Uterus (tissue), 2 donors: ENCODE results near the gene TICRR.

ENCODE experiments used
- CTCF ChIP-seq, 4 experiments: fragments of 200-600 bp in 2 of 4; fragments of 450-650 bp in 2 of 4; sonication (generic) in 2 of 4; IDR thresholded peaks; one replicate each; pipeline ENCODE4 v1.5.1; 2016 to 2019; ENCODE audit warnings: antibody characterized with exemption in 4 of 4, mild to moderate bottlenecking in 2 of 4, moderate library complexity in 1 of 4
- POLR2A ChIP-seq, 2 donors: fragments of 450-650 bp; IDR thresholded peaks; one replicate each; pipeline ENCODE4 v1.6.1; 2016; ENCODE audit warnings: antibody characterized with exemption in 2 of 2, mild to moderate bottlenecking in 1 of 2, moderate library complexity in 1 of 2

GRCh38 chr15:89664441-89665350 lies 89.4 kb downstream of the TICRR start:
- TF ChIP-seq POLR2A (IDR thresholded peaks at IDR 0.05), result no peak
- no peak for TF ChIP-seq CTCF (IDR thresholded peaks at IDR 0.05)
